HepG2 (cell line): ENCODE measurements around the gene CPNE8. TPM values are rescaled to one million over a fixed set of nuclear protein-coding genes. Genes with fewer than 3 reads are reported as not detected.

Source experiments
- ATAC-seq: fragments of 200-7000 bp; cut with Tn5 transposase; 3 replicates; pipeline ENCODE4 v1.9.1; 2020; ENCODE audit warnings: mild to moderate bottlenecking, moderate library complexity
- BruUV-seq: library from RNA; stranded (reverse); fragments of 400-500 nt; replicated peaks from 2 replicates; lab custom pipeline; 2021; lab: Mats Ljungman, UMichigan
- CTCF ChIA-PET: fragments of 300-600 bp; formaldehyde crosslinking; extraction: SDS; loops from one replicate; lab custom pipeline; 2021; ENCODE audit warnings: low total read pairs, inconsistent platforms, low intra/inter-chr PET ratio; lab: Yijun Ruan, JAX
- POLR2A ChIA-PET: fragments of 350-600 bp; sonication (Branson Sonifier 250); formaldehyde crosslinking; loops from one replicate; lab custom pipeline; 2020; ENCODE audit warnings: antibody characterized with exemption, inconsistent platforms; lab: Yijun Ruan, JAX
- DNase-seq: peaks from one replicate; pipeline ENCODE4 v3.0.0-alpha.2; 2015; ENCODE audit warnings: low spot score
- FAIRE-seq: peaks from 3 replicates; lab custom pipeline; 2011; peaks lifted over from hg19 to GRCh38; lab: Jason Lieb, UNC
- H2AFZ ChIP-seq: one replicate; pipeline ENCODE4 v1.6.1; 2011; ENCODE audit warnings: low read length, inconsistent platforms
- H3K27ac ChIP-seq: fragments of 300-600 bp; 3 replicates; pipeline ENCODE4 v1.8.0; 2011; ENCODE audit warnings: mixed run types, mild to moderate bottlenecking, mixed read lengths, low read length, inconsistent platforms; ENCODE audit not compliant: insufficient read depth; ENCODE audit errors: extremely low read length
- H3K27me3 ChIP-seq, 2 experiments: fragments of 200-600 bp in 1 of 2; 2 replicates in 1 of 2; 3 replicates in 1 of 2; pipeline versions ENCODE4 v1.6.0 to v1.8.0; 2011; ENCODE audit warnings: low read length in 2 of 2, mild to moderate bottlenecking in 2 of 2, moderate library complexity in 2 of 2, inconsistent platforms in 1 of 2; ENCODE audit not compliant: insufficient read depth in 2 of 2, control insufficient read depth in 1 of 2
- H3K36me3 ChIP-seq, 2 experiments: fragments of 200-600 bp in 1 of 2; replicated peaks in 1 of 2; 2 replicates in 1 of 2; 3 replicates in 1 of 2; pipeline versions ENCODE4 v1.5.1 to v1.8.0; 2011; ENCODE audit warnings: low read length in 2 of 2, inconsistent platforms in 1 of 2; ENCODE audit not compliant: insufficient read depth in 2 of 2, control insufficient read depth in 1 of 2
- H3K4me1 ChIP-seq: 2 replicates; pipeline ENCODE4 v1.5.1; 2012; ENCODE audit warnings: low read length, inconsistent platforms; ENCODE audit not compliant: insufficient read depth
- H3K4me2 ChIP-seq: 2 replicates; pipeline ENCODE4 v1.6.0; 2011; ENCODE audit warnings: low read depth, low read length, inconsistent platforms
- H3K4me3 ChIP-seq, 3 experiments: fragments of 200-600 bp in 1 of 3; sonication (generic), shearing (Covaris generic) in 1 of 3; replicated peaks in 1 of 3; 2 replicates each; pipeline ENCODE4 v1.5.1; 2011 to 2016; ENCODE audit warnings: low read length in 3 of 3, inconsistent platforms in 2 of 3, low read depth in 2 of 3, mild to moderate bottlenecking in 2 of 3, control low read depth in 1 of 3, mixed read lengths in 1 of 3; ENCODE audit not compliant: insufficient read depth in 1 of 3
- H3K79me2 ChIP-seq: one replicate; pipeline ENCODE4 v1.6.1; 2011; ENCODE audit warnings: low read length, inconsistent platforms; ENCODE audit not compliant: insufficient read depth
- H3K9ac ChIP-seq: 2 replicates; pipeline ENCODE4 v1.6.0; 2011; ENCODE audit warnings: mild to moderate bottlenecking, low read depth, low read length, inconsistent platforms; ENCODE audit not compliant: insufficient read depth
- H3K9me3 ChIP-seq: 2 replicates; pipeline ENCODE4 v1.5.1; 2012; ENCODE audit warnings: mild to moderate bottlenecking, low read length
- H4K20me1 ChIP-seq: 2 replicates; pipeline ENCODE4 v1.6.0; 2011; ENCODE audit warnings: inconsistent platforms, mild to moderate bottlenecking, low read length, moderate library complexity; ENCODE audit not compliant: insufficient read depth
- EED ChIP-seq: sonication (generic); formaldehyde crosslinking; IDR thresholded peaks from 2 replicates; pipeline ENCODE4 v1.5.0; 2020; ENCODE audit warnings: mild to moderate bottlenecking, missing genetic modification reagents
- FOXM1 ChIP-seq: sonication (generic); formaldehyde crosslinking; IDR thresholded peaks from 2 replicates; pipeline ENCODE4 v1.5.0; 2020; ENCODE audit warnings: missing genetic modification reagents
- GFI1 ChIP-seq: sonication (generic); formaldehyde crosslinking; IDR thresholded peaks from 2 replicates; pipeline ENCODE4 v1.5.0; 2020; ENCODE audit warnings: missing genetic modification reagents, mild to moderate bottlenecking, borderline replicate concordance
- KDM6A ChIP-seq: IDR thresholded peaks from 2 replicates; pipeline ENCODE4 v1.6.1; 2016; ENCODE audit warnings: low read depth
- MEIS1 ChIP-seq: sonication (generic); formaldehyde crosslinking; IDR thresholded peaks from 2 replicates; pipeline ENCODE4 v1.9.0; 2021; ENCODE audit warnings: mild to moderate bottlenecking, missing genetic modification reagents, moderate library complexity, borderline replicate concordance
- NFIC ChIP-seq: IDR thresholded peaks from 2 replicates; pipeline ENCODE4 v1.6.1; 2012; ENCODE audit warnings: mild to moderate bottlenecking, low read length, inconsistent platforms
- SMARCC2 ChIP-seq: fragments of 450-650 bp; IDR thresholded peaks from 2 replicates; pipeline ENCODE4 v1.6.1; 2017; ENCODE audit warnings: antibody characterized with exemption, mild to moderate bottlenecking
- ZNF367 ChIP-seq: sonication (generic); formaldehyde crosslinking; IDR thresholded peaks from 2 replicates; pipeline ENCODE4 v1.4.0; 2020; ENCODE audit warnings: missing genetic modification reagents, borderline replicate concordance
- ZNF557 ChIP-seq: sonication (generic); formaldehyde crosslinking; IDR thresholded peaks from 2 replicates; pipeline ENCODE4 v1.4.0; 2020; ENCODE audit warnings: missing genetic modification reagents
- ZNF703 ChIP-seq: sonication (generic); formaldehyde crosslinking; IDR thresholded peaks from 2 replicates; pipeline ENCODE4 v1.5.1; 2020; ENCODE audit warnings: missing genetic modification reagents, mild to moderate bottlenecking, moderate library complexity, borderline replicate concordance
- WGBS: methylation state at CpG from one replicate; pipeline ENCODE4 v1.1.6; 2017; ENCODE audit warnings: low lambda C conversion rate; 5-methylcytosine and 5-hydroxymethylcytosine counted together
- in situ Hi-C: cut with HindIII; loops from 2 replicates; pipeline ENCODE4 v1.10.0; 2017; ENCODE audit warnings: low pct_unique_long_range_greater_than_20kb; ENCODE audit not compliant: extremely low pct_ligation_motif_present
- intact Hi-C: fragments of 100-400 bp; cut with micrococcal nuclease; formaldehyde crosslinking; loops from one replicate; pipeline ENCODE4 v1.10.0; 2022; ENCODE audit not compliant: unreplicated experiment
- polyA plus RNA-seq, 8 experiments: library from polyadenylated mRNA; depleted of rRNA in 3 of 8; stranded (reverse) in 7 of 8; unstranded in 1 of 8; fragments of >200 nt; fragmentation: Illumina TruSeq in 4 of 8; extraction: Trizol in 4 of 8; gene quantifications; 2 replicates each; pipeline versions ENCODE4 v1.2.1 to v1.2.3, GENCODE V29; 2011 to 2016; ENCODE audit warnings: low read depth in 4 of 8, missing spikeins in 1 of 8, mixed read lengths in 1 of 8; ENCODE audit not compliant: insufficient read depth in 1 of 8
- total RNA-seq, 5 experiments: library from RNA; depleted of rRNA; stranded (reverse); fragments of >200 nt; fragmentation: Illumina TruSeq; extraction: Trizol; gene quantifications; 2 replicates each; pipeline ENCODE4 v1.2.3, GENCODE V29; 2016; ENCODE audit warnings: low read depth in 1 of 5
- TF ChIP-seq, protein P1 (sequence below): sonication (generic); formaldehyde crosslinking; conservative IDR thresholded peaks from 2 replicates; pipeline ENCODE4 v1.4.0; 2020; ENCODE audit warnings: missing genetic modification reagents

Gene CPNE8
- total and polyA plus RNA-seq, 2 of the 13 experiments (the other 11 are each of a cell fraction or from before 2014, with no cell fraction given) = 2.4 to 2.7 TPM

DNA sequence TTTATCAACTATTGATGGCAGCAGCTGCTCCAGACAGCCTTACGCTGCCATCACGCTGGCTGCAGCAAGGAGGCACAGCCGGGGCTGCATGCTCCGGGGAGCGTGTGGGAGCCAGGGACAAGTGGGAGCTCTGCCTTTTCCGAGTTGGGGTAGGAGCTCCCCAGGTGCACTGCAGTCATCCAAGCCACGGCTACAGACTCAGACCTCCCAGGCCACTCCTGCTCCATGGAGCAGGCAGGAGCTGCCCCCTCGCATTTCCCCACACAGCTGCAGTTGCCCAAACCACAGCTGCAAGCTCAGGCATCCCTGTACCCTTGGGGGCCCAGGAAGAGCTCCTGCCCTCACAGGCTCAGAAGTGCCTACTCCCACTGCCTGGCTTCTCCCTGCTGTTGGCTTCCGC, 184.7 kb downstream of the CPNE8 start (continued):
- TF ChIP-seq, protein P1, sequence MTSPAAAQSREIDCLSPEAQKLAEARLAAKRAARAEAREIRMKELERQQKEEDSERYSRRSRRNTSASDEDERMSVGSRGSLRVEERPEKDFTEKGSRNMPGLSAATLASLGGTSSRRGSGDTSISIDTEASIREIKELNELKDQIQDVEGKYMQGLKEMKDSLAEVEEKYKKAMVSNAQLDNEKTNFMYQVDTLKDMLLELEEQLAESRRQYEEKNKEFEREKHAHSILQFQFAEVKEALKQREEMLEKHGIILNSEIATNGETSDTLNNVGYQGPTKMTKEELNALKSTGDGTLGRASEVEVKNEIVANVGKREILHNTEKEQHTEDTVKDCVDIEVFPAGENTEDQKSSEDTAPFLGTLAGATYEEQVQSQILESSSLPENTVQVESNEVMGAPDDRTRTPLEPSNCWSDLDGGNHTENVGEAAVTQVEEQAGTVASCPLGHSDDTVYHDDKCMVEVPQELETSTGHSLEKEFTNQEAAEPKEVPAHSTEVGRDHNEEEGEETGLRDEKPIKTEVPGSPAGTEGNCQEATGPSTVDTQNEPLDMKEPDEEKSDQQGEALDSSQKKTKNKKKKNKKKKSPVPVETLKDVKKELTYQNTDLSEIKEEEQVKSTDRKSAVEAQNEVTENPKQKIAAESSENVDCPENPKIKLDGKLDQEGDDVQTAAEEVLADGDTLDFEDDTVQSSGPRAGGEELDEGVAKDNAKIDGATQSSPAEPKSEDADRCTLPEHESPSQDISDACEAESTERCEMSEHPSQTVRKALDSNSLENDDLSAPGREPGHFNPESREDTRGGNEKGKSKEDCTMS = no peak
- TF ChIP-seq ZNF703 (CRISPR knock-in tag) (no peak), MEIS1 (CRISPR knock-in tag) (no peak), ZNF367 (no peak), GFI1 (CRISPR knock-in tag) (no peak), SMARCC2 (no peak), FOXM1 (CRISPR knock-in tag) (no peak), NFIC (no peak), ZNF557 (CRISPR knock-in tag) (no peak), KDM6A (CRISPR knock-in tag) (no peak)

DNA sequence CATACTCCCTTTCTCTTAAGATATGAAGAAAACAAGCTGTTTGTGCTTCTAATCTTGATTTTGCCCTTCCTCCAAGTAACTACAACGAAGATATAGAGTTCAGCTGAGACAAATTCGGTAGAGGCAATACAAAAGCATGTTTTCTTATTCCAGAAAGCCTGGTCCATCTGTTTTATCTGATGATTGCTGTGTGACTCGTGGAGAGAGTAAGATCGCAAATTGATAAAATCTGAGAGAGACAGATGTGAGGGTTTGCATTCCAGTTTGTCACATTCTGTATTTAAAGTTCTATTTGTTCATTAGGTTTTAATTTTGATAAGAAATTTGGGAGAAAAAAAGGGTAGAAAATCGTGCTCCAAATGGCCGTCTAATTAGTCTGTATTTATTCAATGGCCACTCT, 192.1 kb downstream of the CPNE8 start:
- Histone ChIP-seq H3K36me3 (no peaks in the 10 kb centered on the region), H3K79me2 (no peaks in the 10 kb centered on the region), H3K4me1 (no peaks in the 10 kb centered on the region), H3K4me3 (no peak overlapping the region), H3K9ac (no peak overlapping the region), H2AFZ (no peak overlapping the region), H3K27me3 (no peaks in the 10 kb centered on the region), H3K27ac (no peak overlapping the region), H3K4me2 (no peak overlapping the region), H3K9me3 (no peaks in the 10 kb centered on the region), H4K20me1 (no peaks in the 10 kb centered on the region)
- in situ Hi-C loops = no loop called here
- TF ChIP-seq EED (CRISPR knock-in tag) = no peak
- ATAC-seq (no peak), DNase-seq (no peak), FAIRE-seq (no peak)
- WGBS = 47% methylated on average over 6 of the region's 6 CpGs
- CTCF ChIA-PET = no interaction called here
- POLR2A ChIA-PET = no interaction called here
- no TSS peak for BruUV-seq
- intact Hi-C loops = no loop called here
